NCI-H524 treated with DMSO at 0.1 percent for 48 hours (cell line): ENCODE measurements around the gene KCNB1.
"Not testable (repeated sequence)": the region's sequence is repeated elsewhere in the genome, so short reads cannot be mapped to it uniquely, and the experiment has no call there.

Experiments
- DNase-seq: peaks from one replicate; lab custom pipeline; 2025; lab: John Stamatoyannopoulos, UW

The KCNB1 gene

GRCh38 chr20:49435639-49436038, 46.8 kb downstream of the KCNB1 start:
- no peak for DNase-seq

GRCh38 chr20:49433333-49433732, 49.1 kb downstream of the KCNB1 start:
- no peak for DNase-seq

- DNase-seq: no peak
Measured at GRCh38 chr20:49432550-49432949, 49.9 kb downstream of the KCNB1 start.

- DNase-seq: no peak
Measured at GRCh38 chr20:49431329-49431728, 51.1 kb downstream of the KCNB1 start.

- no peak for DNase-seq
Measured at GRCh38 chr20:49430320-49430719, 52.1 kb downstream of the KCNB1 start.

- no peak for DNase-seq
Measured at GRCh38 chr20:49427751-49428518, 54.5 kb downstream of the KCNB1 start.

GRCh38 chr20:49426873-49427272, 55.6 kb downstream of the KCNB1 start:
- DNase-seq: no peak

GRCh38 chr20:49426395-49426794, 56.1 kb downstream of the KCNB1 start:
- DNase-seq: no peak

GRCh38 chr20:49424536-49424935, 57.9 kb downstream of the KCNB1 start:
- DNase-seq: no peak

GRCh38 chr20:49422161-49422560, 60.3 kb downstream of the KCNB1 start:
- DNase-seq: no peak

- DNase-seq: no peak
Measured at GRCh38 chr20:49420811-49421295, 61.6 kb downstream of the KCNB1 start.

- no peak for DNase-seq
Measured at GRCh38 chr20:49420292-49420691, 62.2 kb downstream of the KCNB1 start.

- no peak for DNase-seq
Measured at GRCh38 chr20:49419785-49420184, 62.7 kb downstream of the KCNB1 start.

- no peak for DNase-seq
Measured at GRCh38 chr20:49418809-49419208, 63.7 kb downstream of the KCNB1 start.

GRCh38 chr20:49417843-49418555, 64.5 kb downstream of the KCNB1 start:
- DNase-seq: no peak

- no peak for DNase-seq
Measured at GRCh38 chr20:49415668-49416044, 66.8 kb downstream of the KCNB1 start.

- DNase-seq: no peak
Measured at GRCh38 chr20:49415005-49415667, 67.3 kb downstream of the KCNB1 start.

- DNase-seq: no peak
Measured at GRCh38 chr20:49413677-49414076, 68.8 kb downstream of the KCNB1 start.

- no peak for DNase-seq
Measured at GRCh38 chr20:49412953-49413352, 69.5 kb downstream of the KCNB1 start.

- DNase-seq: no peak
Measured at GRCh38 chr20:49412254-49412653, 70.2 kb downstream of the KCNB1 start.

- DNase-seq: no peak
Measured at GRCh38 chr20:49411221-49411925, 71.1 kb downstream of the KCNB1 start.

GRCh38 chr20:49409975-49410621, 72.4 kb downstream of the KCNB1 start:
- DNase-seq: not testable (repeated sequence)
